Adrenal gland (tissue), 12 donors: ENCODE measurements around the gene NUP210. TPM values are rescaled to one million over a fixed set of nuclear protein-coding genes. Genes with fewer than 3 reads are reported as not detected.

Experiments
- DNase-seq, 7 donors: peaks; one replicate each; pipeline ENCODE4 v3.0.0-alpha.2; 2019 to 2020
- H3K27ac ChIP-seq, 5 donors: fragments of 200-600 bp; sonication (generic) in 4 of 5; 1 replicate in 3 of 5; 2 replicates in 2 of 5; pipeline versions ENCODE4 v1.5.1 to v1.8.0; 2016 to 2020; ENCODE audit warnings: mild to moderate bottlenecking in 1 of 5
- H3K27me3 ChIP-seq: fragments of 200-600 bp; 2 replicates; pipeline ENCODE4 v1.8.0; 2021
- H3K36me3 ChIP-seq, 2 donors: fragments of 200-600 bp; replicated peaks in 1 of 2; 1 replicate in 1 of 2; 2 replicates in 1 of 2; pipeline versions ENCODE4 v1.5.1 to v1.8.0; 2018 to 2022
- H3K4me1 ChIP-seq, 2 donors: fragments of 200-600 bp; replicated peaks in 1 of 2; 1 replicate in 1 of 2; 2 replicates in 1 of 2; pipeline versions ENCODE4 v1.5.1 to v1.8.0; 2018 to 2021
- H3K4me3 ChIP-seq, 4 donors: fragments of 200-600 bp; sonication (generic) in 3 of 4; one replicate each; pipeline ENCODE4 v1.5.1; 2016 to 2018
- H3K9me3 ChIP-seq, 3 donors: fragments of 200-600 bp; sonication (generic) in 1 of 3; replicated peaks in 1 of 3; 1 replicate in 2 of 3; 2 replicates in 1 of 3; pipeline versions ENCODE4 v1.5.1 to v1.8.0; 2016 to 2021
- CTCF ChIP-seq, 6 experiments: fragments of 450-650 bp in 4 of 6; fragments of 200-600 bp in 2 of 6; sonication (generic) in 1 of 6; IDR thresholded peaks; 1 replicate in 5 of 6; 2 replicates in 1 of 6; pipeline versions ENCODE4 v1.5.1 to v1.8.0; 2016 to 2021; ENCODE audit warnings: antibody characterized with exemption in 6 of 6, mild to moderate bottlenecking in 2 of 6, moderate library complexity in 1 of 6
- POLR2A ChIP-seq, 2 donors: fragments of 450-650 bp; IDR thresholded peaks; one replicate each; pipeline ENCODE4 v1.6.1; 2017; ENCODE audit warnings: antibody characterized with exemption in 2 of 2, mild to moderate bottlenecking in 2 of 2, moderate library complexity in 1 of 2
- WGBS, 4 donors: extraction: QIAGEN DNeasy Blood & Tissue Kit in 2 of 4; methylation state at CpG; one replicate each; pipeline versions ENCODE4 v1.1.5 to v1.1.7; 2013 to 2017; 5-methylcytosine and 5-hydroxymethylcytosine counted together
- intact Hi-C, 2 donors: fragments of 100-400 bp; cut with DNase I; formaldehyde crosslinking; loops; one replicate each; pipeline versions ENCODE4 v1.14.1 to v1.15.0; 2022 to 2023
- polyA plus RNA-seq, 3 donors: library from polyadenylated mRNA; stranded (reverse); fragments of 200-250 nt in 2 of 3; fragments of 350-450 nt in 1 of 3; fragmentation: Illumina TruSeq in 1 of 3; extraction: RNeasy Lipid Tissue Mini Kit (QIAGEN cat#74804) in 1 of 3; gene quantifications; one replicate each; pipeline ENCODE4 v1.2.3, GENCODE V29; 2013 to 2014
- total RNA-seq, 9 donors: library from RNA; depleted of rRNA in 4 of 9; stranded (reverse); fragments of >200 nt in 4 of 9; fragments of 120-200 nt in 1 of 9; fragmentation: NEBNext Ultra II Directional in 1 of 9; extraction: Animal tissue kit (Norgen Biotek cat#: 25700) in 1 of 9; gene quantifications; one replicate each; pipeline versions ENCODE4 v1.1.0 to v1.2.4, GENCODE V29; 2013 to 2023
- donor health status: healthy with polysubstance abuse.
- donor health status: Bipolar disorder and iron deficiency.
- donor health status: DM: yes; HTN: yes; CAD: no.
- donor health status: DM: no; HTN: no; CAD: no.
- donor health status: DM: no; HTN: no; CAD: no.
- donor health status: DM: yes; HTN: yes; CAD: no.

Gene NUP210
- total and polyA plus RNA-seq, 12 donors = 3.0 to 15.8 (median 8.6) TPM

GRCh38 chr3:13332158-13332557 is 88.0 kb downstream of the NUP210 start:
- no peaks in the 10 kb centered on the region for H3K4me1 ChIP-seq
- no peak for DNase-seq
- no peaks in the 10 kb centered on the region for H3K9me3 ChIP-seq
- H3K27ac ChIP-seq = no peak overlapping the region
- WGBS, 4 donors = 81 to 83% (median 82%) methylated on average over 8 of the region's 8 CpGs
- H3K4me3 ChIP-seq = no peak overlapping the region
- TF ChIP-seq POLR2A (IDR thresholded peaks at IDR 0.05) = no peak
- TF ChIP-seq CTCF (IDR thresholded peaks at IDR 0.05) = no peak
- intact Hi-C loops = no loop called here
- no peaks in the 10 kb centered on the region for H3K36me3 ChIP-seq
- H3K27me3 ChIP-seq = no peaks in the 10 kb centered on the region

- no peaks in the 10 kb centered on the region for H3K9me3 ChIP-seq
- H3K36me3 ChIP-seq = no peaks in the 10 kb centered on the region
- 85 to 96% (median 94%) methylated on average over 3 to 5 of the region's 5 CpGs for WGBS, 4 donors
- H3K4me1 ChIP-seq = no peaks in the 10 kb centered on the region
- no peak for TF ChIP-seq CTCF (IDR thresholded peaks at IDR 0.05)
- no peak for TF ChIP-seq POLR2A (IDR thresholded peaks at IDR 0.05)
- intact Hi-C loops = no loop called here
- H3K27ac ChIP-seq = no peak overlapping the region
- H3K27me3 ChIP-seq = no peaks in the 10 kb centered on the region
- H3K4me3 ChIP-seq = no peak overlapping the region
- no peak for DNase-seq
Measured at GRCh38 chr3:13329746-13330145, 90.4 kb downstream of the NUP210 start.

- DNase-seq = no peak
- Histone ChIP-seq H3K27ac (no peak overlapping the region), H3K27me3 (no peaks in the 10 kb centered on the region), H3K4me3 (no peak overlapping the region), H3K4me1 (no peaks in the 10 kb centered on the region), H3K36me3 (no peaks in the 10 kb centered on the region), H3K9me3 (no peaks in the 10 kb centered on the region)
- no peak for TF ChIP-seq POLR2A (IDR thresholded peaks at IDR 0.05)
- no peak for TF ChIP-seq CTCF (IDR thresholded peaks at IDR 0.05)
- intact Hi-C loops = no loop called here
- 40 to 93% (median 84%) methylated on average over 3 to 7 of the region's 7 CpGs for WGBS, 4 donors
Measured at GRCh38 chr3:13325892-13326443, 94.2 kb downstream of the NUP210 start.

- H3K27me3 ChIP-seq = no peaks in the 10 kb centered on the region
- DNase-seq = no peak
- H3K4me3 ChIP-seq = no peak overlapping the region
- intact Hi-C loops = no loop called here
- no peaks in the 10 kb centered on the region for H3K36me3 ChIP-seq
- H3K9me3 ChIP-seq = no peaks in the 10 kb centered on the region
- TF ChIP-seq CTCF (IDR thresholded peaks at IDR 0.05) = no peak
- no peak for TF ChIP-seq POLR2A (IDR thresholded peaks at IDR 0.05)
- no peak overlapping the region for H3K27ac ChIP-seq
- H3K4me1 ChIP-seq = no peaks in the 10 kb centered on the region
- 86 to 93% (median 90%) methylated on average over 11 of the region's 11 CpGs for WGBS, 4 donors
Measured at GRCh38 chr3:13324835-13325501, 95.2 kb downstream of the NUP210 start.
